ENCODE results near the gene AK9. TPM values are rescaled to one million over a fixed set of nuclear protein-coding genes. Genes with fewer than 3 reads are reported as not detected.
"Not testable (repeated sequence)": the region's sequence is repeated elsewhere in the genome, so short reads cannot be mapped to it uniquely, and the experiment has no call there.

Gene AK9
- total and polyA plus RNA-seq, 2 donors, result 12.9 to 14.4 TPM

- Histone ChIP-seq H3K4me3 (ENCODE audit: low read length in 2 of 2) (no peak overlapping the region), H3K9me3 (ENCODE audit: control insufficient read depth in 2 of 2, insufficient read depth in 1 of 2, low read length in 1 of 2) (no peaks in the 10 kb centered on the region), H3K27ac (ENCODE audit: low read depth in 1 of 2, low read length in 1 of 2) (no peak overlapping the region), H3K27me3 (ENCODE audit: control insufficient read depth in 2 of 2, insufficient read depth in 1 of 2, low read length in 1 of 2) (no peaks in the 10 kb centered on the region), H3K36me3 (ENCODE audit: control insufficient read depth in 2 of 2, insufficient read depth in 2 of 2, low read length in 1 of 2) (peaks cover 50 to 81% of the 10 kb centered on the region in 2 donors), H3K4me1 (ENCODE audit: control insufficient read depth in 2 of 2, insufficient read depth in 2 of 2, low read length in 2 of 2) (peaks cover 3 to 8% of the 10 kb centered on the region in 2 donors)
- WGBS, result 98% methylated on average over 5 of the region's 5 CpGs
- DNase-seq (ENCODE audit: low read depth in 6 of 9, low spot score in 9 of 9), result no peak
Measured at GRCh38 chr6:109469591-109470189, 221.3 kb downstream of the AK9 start.

DNA sequence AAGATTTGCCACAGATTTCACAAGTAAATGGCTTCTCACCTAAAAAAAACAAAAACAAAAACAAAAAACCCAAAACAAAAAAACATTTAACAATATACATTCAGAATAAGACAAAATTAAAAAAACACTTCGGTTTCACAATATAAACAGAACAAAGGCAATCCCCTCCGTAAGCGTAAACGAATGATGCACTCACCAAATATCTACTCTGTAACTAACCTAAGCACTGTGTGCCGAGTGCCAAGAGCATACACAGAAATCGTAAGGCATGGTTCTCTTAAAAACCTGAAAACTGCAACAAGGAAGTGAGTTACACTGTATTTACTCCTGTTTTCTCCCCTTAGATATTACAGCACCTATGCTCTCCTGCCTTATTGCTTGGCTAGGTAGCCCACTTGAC, 223.3 kb downstream of the AK9 start:
- Histone ChIP-seq H3K4me3 (ENCODE audit: low read length in 2 of 2) (no peak overlapping the region), H3K27me3 (ENCODE audit: control insufficient read depth in 2 of 2, insufficient read depth in 1 of 2, low read length in 1 of 2) (no peaks in the 10 kb centered on the region), H3K27ac (ENCODE audit: low read depth in 1 of 2, low read length in 1 of 2) (no peak overlapping the region), H3K36me3 (ENCODE audit: control insufficient read depth in 2 of 2, insufficient read depth in 2 of 2, low read length in 1 of 2) (peaks cover 38 to 72% of the 10 kb centered on the region in 2 donors), H3K9me3 (ENCODE audit: control insufficient read depth in 2 of 2, insufficient read depth in 1 of 2, low read length in 1 of 2) (no peaks in the 10 kb centered on the region), H3K4me1 (ENCODE audit: control insufficient read depth in 2 of 2, insufficient read depth in 2 of 2, low read length in 2 of 2) (peaks cover 3 to 8% of the 10 kb centered on the region in 2 donors)
- DNase-seq (ENCODE audit: low read depth in 6 of 9, low spot score in 9 of 9), result no peak
- WGBS, result 98% methylated on average over 6 of the region's 6 CpGs

- Histone ChIP-seq H3K36me3 (ENCODE audit: control insufficient read depth in 2 of 2, insufficient read depth in 2 of 2, low read length in 1 of 2) (peaks cover 26 to 69% of the 10 kb centered on the region in 2 donors), H3K27ac (ENCODE audit: low read depth in 1 of 2, low read length in 1 of 2) (no peak overlapping the region), H3K9me3 (ENCODE audit: control insufficient read depth in 2 of 2, insufficient read depth in 1 of 2, low read length in 1 of 2) (no peaks in the 10 kb centered on the region), H3K4me1 (ENCODE audit: control insufficient read depth in 2 of 2, insufficient read depth in 2 of 2, low read length in 2 of 2) (peaks cover 3 to 8% of the 10 kb centered on the region in 2 donors), H3K4me3 (ENCODE audit: low read length in 2 of 2) (no peak overlapping the region), H3K27me3 (ENCODE audit: control insufficient read depth in 2 of 2, insufficient read depth in 1 of 2, low read length in 1 of 2) (no peaks in the 10 kb centered on the region)
- 98% methylated on average over 7 of the region's 7 CpGs for WGBS
- DNase-seq (ENCODE audit: low read depth in 6 of 9, low spot score in 9 of 9), result no peak
Measured at GRCh38 chr6:109466212-109466923, 224.6 kb downstream of the AK9 start.

- DNase-seq (ENCODE audit: low read depth in 6 of 9, low spot score in 9 of 9), result no peak
- WGBS, result 97% methylated on average over 7 of the region's 7 CpGs
- Histone ChIP-seq H3K4me1 (ENCODE audit: control insufficient read depth in 2 of 2, insufficient read depth in 2 of 2, low read length in 2 of 2) (peaks cover 3 to 8% of the 10 kb centered on the region in 2 donors), H3K4me3 (ENCODE audit: low read length in 2 of 2) (no peak overlapping the region), H3K36me3 (ENCODE audit: control insufficient read depth in 2 of 2, insufficient read depth in 2 of 2, low read length in 1 of 2) (peaks cover 21 to 66% of the 10 kb centered on the region in 2 donors), H3K27me3 (ENCODE audit: control insufficient read depth in 2 of 2, insufficient read depth in 1 of 2, low read length in 1 of 2) (no peaks in the 10 kb centered on the region), H3K27ac (ENCODE audit: low read depth in 1 of 2, low read length in 1 of 2) (no peak overlapping the region), H3K9me3 (ENCODE audit: control insufficient read depth in 2 of 2, insufficient read depth in 1 of 2, low read length in 1 of 2) (no peaks in the 10 kb centered on the region)
Measured at GRCh38 chr6:109465772-109466171, 225.2 kb downstream of the AK9 start.

DNA sequence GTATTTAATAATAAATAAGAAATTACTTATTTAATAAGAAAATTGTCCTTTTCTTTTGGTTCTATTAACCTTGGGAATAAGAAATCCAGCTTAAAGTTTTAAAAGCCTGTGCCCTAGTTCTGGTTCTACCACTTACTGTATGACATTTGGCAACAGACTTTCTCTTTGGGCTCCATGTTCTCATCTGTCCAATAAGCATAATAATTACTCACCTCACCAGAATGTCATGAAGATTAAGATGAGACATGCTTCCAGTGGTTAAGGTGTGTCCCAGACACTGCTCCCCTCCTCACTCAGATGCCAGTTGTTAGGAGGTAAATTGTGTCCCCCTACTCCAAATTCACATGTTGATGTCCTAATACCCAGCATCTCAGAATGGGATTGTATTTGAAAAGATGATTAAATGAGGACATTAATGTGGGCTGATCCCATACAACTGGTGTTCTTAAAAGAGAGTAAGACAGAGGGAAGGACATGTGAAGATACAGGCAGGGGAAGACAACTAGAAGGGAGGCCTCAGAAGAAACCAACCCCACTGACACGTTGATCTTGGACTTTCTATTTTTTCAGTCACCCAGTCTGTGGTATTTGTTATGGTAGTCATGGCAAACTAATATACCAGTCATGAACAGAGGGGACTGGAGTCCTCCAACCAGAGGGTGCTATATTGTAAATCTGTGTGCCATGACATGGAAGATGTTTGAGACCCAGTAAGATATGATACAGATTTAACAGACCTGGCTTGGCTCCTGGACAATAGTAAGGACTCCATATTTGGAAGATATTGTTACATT, 229.1 kb downstream of the AK9 start:
- 98% methylated on average over 1 of the region's 1 CpG for WGBS
- Histone ChIP-seq H3K27ac (ENCODE audit: low read depth in 1 of 2, low read length in 1 of 2) (no peak overlapping the region), H3K36me3 (ENCODE audit: control insufficient read depth in 2 of 2, insufficient read depth in 2 of 2, low read length in 1 of 2) (peaks cover 8 to 41% of the 10 kb centered on the region in 2 donors), H3K4me3 (ENCODE audit: low read length in 2 of 2) (no peak overlapping the region), H3K4me1 (ENCODE audit: control insufficient read depth in 2 of 2, insufficient read depth in 2 of 2, low read length in 2 of 2) (peaks cover 4 to 14% of the 10 kb centered on the region in 2 donors), H3K27me3 (ENCODE audit: control insufficient read depth in 2 of 2, insufficient read depth in 1 of 2, low read length in 1 of 2) (no peaks in the 10 kb centered on the region), H3K9me3 (ENCODE audit: control insufficient read depth in 2 of 2, insufficient read depth in 1 of 2, low read length in 1 of 2) (no peaks in the 10 kb centered on the region)
- DNase-seq (ENCODE audit: low read depth in 6 of 9, low spot score in 9 of 9), result no peak

DNA sequence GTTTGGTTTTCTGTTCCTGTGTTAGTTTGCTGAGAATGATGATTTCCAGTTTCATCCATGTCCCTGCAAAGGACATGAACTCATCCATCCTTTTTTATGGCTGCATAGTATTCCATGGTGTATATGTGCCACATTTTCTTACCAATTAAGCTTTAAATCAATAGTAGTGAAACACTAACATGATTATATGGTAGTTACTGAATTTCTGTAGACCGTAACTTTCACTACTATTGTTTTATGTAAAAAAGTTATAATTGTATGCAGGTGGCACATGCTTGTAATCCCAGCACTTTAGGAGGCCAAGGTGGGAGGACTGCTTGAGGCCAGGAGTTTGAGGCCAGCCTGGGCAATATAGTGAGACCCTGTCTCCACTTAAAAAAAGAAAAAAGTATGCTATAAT, 229.8 kb downstream of the AK9 start:
- peaks cover 7 to 34% of the 10 kb centered on the region in 2 donors for H3K36me3 ChIP-seq (ENCODE audit: control insufficient read depth in 2 of 2, insufficient read depth in 2 of 2, low read length in 1 of 2)
- H3K4me1 ChIP-seq (ENCODE audit: control insufficient read depth in 2 of 2, insufficient read depth in 2 of 2, low read length in 2 of 2), result peaks cover 5 to 21% of the 10 kb centered on the region in 2 donors
- not testable (repeated sequence) for H3K27ac ChIP-seq (ENCODE audit: low read depth in 1 of 2, low read length in 1 of 2); H3K9me3 ChIP-seq (ENCODE audit: control insufficient read depth in 2 of 2, insufficient read depth in 1 of 2, low read length in 1 of 2); H3K27me3 ChIP-seq (ENCODE audit: control insufficient read depth in 2 of 2, insufficient read depth in 1 of 2, low read length in 1 of 2); H3K4me3 ChIP-seq (ENCODE audit: low read length in 2 of 2); DNase-seq (ENCODE audit: low read depth in 6 of 9, low spot score in 9 of 9)
- WGBS, result 98% methylated on average over 1 of the region's 1 CpG

GRCh38 chr6:109460161-109460829, 230.7 kb downstream of the AK9 start:
- no peak for DNase-seq (ENCODE audit: low read depth in 6 of 9, low spot score in 9 of 9)
- Histone ChIP-seq H3K27ac (ENCODE audit: low read depth in 1 of 2, low read length in 1 of 2) (no peak overlapping the region), H3K4me3 (ENCODE audit: low read length in 2 of 2) (no peak overlapping the region), H3K4me1 (ENCODE audit: control insufficient read depth in 2 of 2, insufficient read depth in 2 of 2, low read length in 2 of 2) (peaks cover 9 to 25% of the 10 kb centered on the region in 2 donors), H3K9me3 (ENCODE audit: control insufficient read depth in 2 of 2, insufficient read depth in 1 of 2, low read length in 1 of 2) (no peaks in the 10 kb centered on the region), H3K27me3 (ENCODE audit: control insufficient read depth in 2 of 2, insufficient read depth in 1 of 2, low read length in 1 of 2) (peaks cover 0 to 5% of the 10 kb centered on the region in 2 donors), H3K36me3 (ENCODE audit: control insufficient read depth in 2 of 2, insufficient read depth in 2 of 2, low read length in 1 of 2) (peaks cover 0 to 25% of the 10 kb centered on the region in 2 donors)
- 95% methylated on average over 3 of the region's 3 CpGs for WGBS

GRCh38 chr6:109458774-109459531, 232.0 kb downstream of the AK9 start:
- DNase-seq (ENCODE audit: low read depth in 6 of 9, low spot score in 9 of 9), result peak in 2 of 9 donors; percentile 40 to 61
- 4% methylated on average over 5 of the region's 5 CpGs for WGBS
- H3K36me3 ChIP-seq (ENCODE audit: control insufficient read depth in 2 of 2, insufficient read depth in 2 of 2, low read length in 1 of 2), result peaks cover 0 to 19% of the 10 kb centered on the region in 2 donors
- H3K4me3 ChIP-seq (ENCODE audit: low read length in 2 of 2), result no peak overlapping the region
- peaks cover 0 to 5% of the 10 kb centered on the region in 2 donors for H3K27me3 ChIP-seq (ENCODE audit: control insufficient read depth in 2 of 2, insufficient read depth in 1 of 2, low read length in 1 of 2)
- peaks cover 15 to 38% of the 10 kb centered on the region in 2 donors for H3K4me1 ChIP-seq (ENCODE audit: control insufficient read depth in 2 of 2, insufficient read depth in 2 of 2, low read length in 2 of 2)
- no peaks in the 10 kb centered on the region for H3K9me3 ChIP-seq (ENCODE audit: control insufficient read depth in 2 of 2, insufficient read depth in 1 of 2, low read length in 1 of 2)
- peak overlapping the region; percentile 22 to 58 for H3K27ac ChIP-seq (ENCODE audit: low read depth in 1 of 2, low read length in 1 of 2)

Data from thymus (tissue), 11 donors.